HG03432 (cell line): Measurements from ENCODE around the gene RNF13.

Experiments
- ATAC-seq: cut with Tn5 transposase; IDR thresholded peaks from one replicate; pipeline ENCODE4 v1.9.1; 2021; ENCODE audit warnings: mild to moderate bottlenecking, moderate library complexity; ENCODE audit not compliant: unreplicated experiment

Gene RNF13, protein sequence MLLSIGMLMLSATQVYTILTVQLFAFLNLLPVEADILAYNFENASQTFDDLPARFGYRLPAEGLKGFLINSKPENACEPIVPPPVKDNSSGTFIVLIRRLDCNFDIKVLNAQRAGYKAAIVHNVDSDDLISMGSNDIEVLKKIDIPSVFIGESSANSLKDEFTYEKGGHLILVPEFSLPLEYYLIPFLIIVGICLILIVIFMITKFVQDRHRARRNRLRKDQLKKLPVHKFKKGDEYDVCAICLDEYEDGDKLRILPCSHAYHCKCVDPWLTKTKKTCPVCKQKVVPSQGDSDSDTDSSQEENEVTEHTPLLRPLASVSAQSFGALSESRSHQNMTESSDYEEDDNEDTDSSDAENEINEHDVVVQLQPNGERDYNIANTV

DNA sequence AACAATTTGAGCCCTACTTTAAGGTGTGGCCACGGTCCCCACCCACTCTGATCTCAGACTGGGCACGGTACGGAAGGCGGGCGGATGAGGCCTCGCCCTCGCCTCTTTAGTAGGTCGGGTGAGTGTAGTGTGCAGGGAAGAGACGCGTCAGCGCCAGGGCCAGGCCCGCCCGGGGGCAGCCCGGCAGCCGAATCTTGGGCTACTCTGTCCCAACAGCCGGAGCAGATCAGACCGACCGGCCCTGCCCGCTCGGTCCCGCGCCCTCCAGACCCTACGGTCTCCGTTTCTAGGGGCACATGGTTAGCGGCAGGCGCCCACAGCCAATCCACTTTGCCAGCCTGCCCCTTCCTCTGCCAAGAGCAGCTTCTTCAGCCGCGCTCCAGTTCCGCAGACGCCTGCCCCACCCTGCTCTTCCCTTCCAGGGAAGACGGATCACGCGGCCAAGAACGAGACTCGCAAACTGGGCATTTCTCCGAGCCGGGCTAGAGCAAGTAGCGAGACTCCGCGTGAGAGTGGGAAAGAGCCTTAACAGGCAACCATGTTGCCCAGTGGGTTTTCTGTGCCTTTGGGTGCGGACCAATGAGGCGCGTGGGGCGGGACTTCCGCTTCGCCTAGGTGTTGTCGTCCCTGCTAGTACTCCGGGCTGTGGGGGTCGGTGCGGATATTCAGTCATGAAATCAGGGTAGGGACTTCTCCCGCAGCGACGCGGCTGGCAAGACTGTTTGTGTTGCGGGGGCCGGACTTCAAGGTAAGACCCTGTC, at the start of gene RNF13:
Gene RNF13, plus strand, starts transcription at position 610 of the 761 bp plus-strand sequence. CDS start 32,812 bp downstream, outside the sequence.
- ATAC-seq, result peak; percentile 93

DNA sequence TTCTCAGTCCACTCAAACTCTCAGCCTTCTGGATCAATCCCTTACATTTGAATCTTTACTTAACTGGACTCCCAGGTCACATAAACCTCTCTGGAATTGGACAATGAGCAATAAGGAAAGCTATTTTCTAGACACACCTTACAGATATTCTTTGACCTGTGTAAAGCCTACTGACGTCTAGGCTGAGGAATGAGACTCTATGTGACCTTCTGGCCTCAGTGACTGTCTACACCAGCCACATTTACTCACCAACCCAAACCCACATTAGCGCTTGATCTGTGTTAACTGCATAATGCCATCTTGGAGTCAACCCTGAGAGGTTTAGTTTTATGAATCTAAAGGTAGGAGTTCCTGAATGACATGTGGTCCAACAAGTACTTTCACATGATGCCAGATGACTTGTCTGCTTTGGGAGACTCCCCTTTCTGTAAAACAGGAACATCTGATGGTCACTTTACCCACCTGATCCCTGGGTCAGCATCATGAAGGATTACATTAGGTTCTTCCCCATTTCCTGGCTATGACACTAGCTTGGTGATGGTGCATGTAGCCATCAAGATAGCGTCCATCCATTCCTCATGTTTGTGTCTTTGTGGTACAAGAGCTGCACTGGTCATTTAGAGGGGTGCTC, 49.3 kb upstream of the RNF13 start:
- ATAC-seq, result no peak

DNA sequence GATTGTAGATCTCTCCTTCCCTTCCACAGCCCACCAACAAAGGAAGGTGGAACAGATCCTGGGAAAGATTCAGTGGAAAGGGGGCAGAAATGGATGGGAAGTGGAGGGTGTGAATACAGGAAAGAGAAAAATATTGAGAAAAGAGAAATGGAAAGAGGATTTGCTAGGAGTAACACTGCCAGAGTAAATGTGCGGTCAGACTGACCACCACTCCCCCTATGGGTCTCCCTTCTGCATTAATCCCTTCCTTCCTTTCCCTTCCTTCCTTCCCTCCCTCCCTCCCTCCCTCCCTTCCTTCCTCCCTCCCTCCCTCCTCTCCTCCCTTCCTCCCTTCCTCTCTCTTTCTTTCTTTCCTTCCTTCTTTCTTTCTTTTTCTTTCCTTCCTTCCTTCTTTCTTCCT, 48.7 kb upstream of the RNF13 start:
- ATAC-seq, result no peak

DNA sequence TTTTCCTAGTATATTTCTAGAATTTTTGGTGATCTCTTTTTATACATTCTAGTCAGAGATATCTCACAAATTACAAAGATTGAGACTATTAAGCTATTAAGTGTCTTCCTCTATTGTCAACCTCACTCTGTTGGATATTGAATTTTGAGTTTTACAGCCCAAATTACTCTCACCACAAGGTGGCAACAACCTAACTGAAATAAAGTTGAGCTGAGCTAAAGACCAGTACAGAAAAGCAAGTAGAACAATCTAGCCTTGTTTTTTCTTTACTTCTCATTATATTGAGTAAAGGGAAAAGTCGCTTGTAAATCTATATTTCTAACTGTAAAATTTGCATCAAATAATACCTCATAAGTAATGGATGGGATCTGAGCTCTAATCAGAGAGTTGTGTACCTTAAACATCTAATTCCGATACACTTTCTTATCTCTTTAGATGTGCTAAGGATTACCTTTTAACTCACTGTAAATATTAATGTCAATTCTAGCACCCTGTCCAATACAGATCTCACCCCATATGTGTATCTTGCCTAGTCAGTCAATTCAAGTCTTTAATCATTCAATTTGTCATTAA, 47.2 kb upstream of the RNF13 start:
- ATAC-seq, result no peak

DNA sequence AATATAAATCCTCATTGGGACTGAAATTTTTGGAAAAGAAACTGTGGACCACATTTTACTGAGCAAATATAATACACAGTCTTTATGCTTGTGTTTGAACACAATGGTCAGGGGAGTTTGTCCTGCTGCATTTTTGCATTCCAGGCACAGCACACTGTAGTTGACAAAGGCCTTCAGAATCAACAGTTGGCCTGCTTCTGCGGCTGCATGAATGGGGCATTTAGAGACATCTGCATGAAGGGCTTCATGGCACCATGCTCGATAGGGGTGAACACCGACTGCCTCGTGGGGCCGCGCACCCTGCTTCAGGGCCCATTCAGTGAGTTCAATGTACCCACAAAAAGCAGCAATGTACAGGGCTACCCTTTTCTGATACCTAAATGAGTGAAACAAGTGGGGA, 45.3 kb upstream of the RNF13 start:
- ATAC-seq, result no peak

DNA sequence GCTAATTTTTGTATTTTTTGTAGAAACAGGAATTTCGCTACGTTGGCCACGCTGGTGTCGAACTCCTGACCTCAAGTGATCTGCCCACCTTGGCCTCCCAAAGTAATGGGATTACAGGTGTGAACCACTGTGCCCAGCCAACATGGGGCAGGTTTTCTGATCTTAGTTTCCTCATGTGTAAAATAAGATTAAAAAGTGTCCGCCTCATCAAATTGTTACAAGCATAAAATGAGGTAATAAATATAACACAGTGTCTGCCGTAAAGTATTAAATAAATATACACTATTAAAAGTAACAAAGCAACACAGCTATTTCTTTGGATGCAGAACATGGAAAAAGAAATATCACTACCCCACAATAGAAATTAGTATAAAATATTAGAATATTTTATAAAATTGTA, 44.3 kb upstream of the RNF13 start:
- no peak for ATAC-seq

DNA sequence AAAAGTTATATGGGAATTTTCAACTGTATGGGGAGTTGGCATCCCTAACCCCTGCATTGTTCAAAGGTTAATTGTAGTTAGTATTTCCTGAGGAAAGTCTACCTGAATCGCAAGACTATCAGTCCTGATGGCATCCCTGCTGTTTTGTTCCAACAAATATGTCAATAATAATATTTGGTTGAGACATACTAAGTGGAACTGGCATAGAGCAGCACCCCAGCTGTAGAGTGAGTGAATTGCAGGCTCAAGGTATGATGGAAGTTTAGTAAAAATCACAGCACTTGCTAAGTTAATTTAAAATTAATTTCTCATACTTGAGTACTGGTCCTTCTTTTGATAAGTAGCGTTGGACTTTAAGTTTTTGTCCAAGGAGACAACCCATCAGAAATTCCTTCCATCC, 42.8 kb upstream of the RNF13 start:
- no peak for ATAC-seq

DNA sequence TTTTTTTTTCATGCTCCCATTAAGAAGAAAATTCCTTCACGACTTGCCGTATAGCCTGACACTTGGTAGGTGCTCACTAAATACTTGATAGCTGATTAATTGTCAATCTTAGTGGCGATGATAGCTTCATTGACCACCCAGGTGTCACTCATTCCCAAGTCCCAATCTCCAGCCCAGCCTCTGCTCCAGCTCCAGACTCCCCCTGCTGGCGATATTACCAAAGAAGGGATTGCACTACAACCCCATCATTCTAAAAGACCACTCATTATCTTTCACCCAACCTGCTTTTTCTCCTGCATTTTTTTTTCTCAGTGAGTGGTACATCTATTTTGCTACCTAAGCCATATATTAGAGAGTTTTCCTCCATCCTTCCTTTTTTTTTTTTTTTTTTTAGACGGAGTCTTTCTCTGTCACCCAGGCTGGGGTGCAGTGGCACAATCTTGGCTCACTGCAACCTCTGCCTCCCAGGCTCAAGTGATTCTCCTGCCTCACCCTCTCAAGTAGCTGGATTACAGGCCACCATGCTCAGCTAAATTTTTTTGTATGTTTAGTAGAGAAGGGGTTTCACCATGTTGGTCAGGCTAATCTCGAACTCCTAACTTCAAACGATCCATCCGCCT, 41.3 kb upstream of the RNF13 start:
- peak; percentile 71 for ATAC-seq

DNA sequence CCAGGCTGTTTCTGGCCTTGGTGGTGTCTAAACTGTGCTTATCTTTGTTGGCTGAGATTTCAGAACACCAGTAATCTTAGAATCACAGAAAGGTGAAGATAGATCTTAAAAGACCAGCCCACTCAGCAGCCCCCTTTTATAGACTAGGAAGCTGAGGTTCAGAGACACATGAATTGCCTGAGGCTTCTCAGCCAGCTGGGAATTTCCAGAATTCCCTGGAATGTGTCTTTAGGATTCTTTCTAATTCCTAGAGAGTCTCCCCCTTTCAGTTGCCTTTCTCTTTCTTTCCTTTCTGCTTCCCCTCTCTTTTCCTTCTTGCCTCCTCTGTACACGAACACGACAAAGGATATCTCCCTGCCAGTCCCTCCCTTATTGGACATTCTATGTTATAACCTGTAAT, 40.2 kb upstream of the RNF13 start:
- ATAC-seq, result no peak

DNA sequence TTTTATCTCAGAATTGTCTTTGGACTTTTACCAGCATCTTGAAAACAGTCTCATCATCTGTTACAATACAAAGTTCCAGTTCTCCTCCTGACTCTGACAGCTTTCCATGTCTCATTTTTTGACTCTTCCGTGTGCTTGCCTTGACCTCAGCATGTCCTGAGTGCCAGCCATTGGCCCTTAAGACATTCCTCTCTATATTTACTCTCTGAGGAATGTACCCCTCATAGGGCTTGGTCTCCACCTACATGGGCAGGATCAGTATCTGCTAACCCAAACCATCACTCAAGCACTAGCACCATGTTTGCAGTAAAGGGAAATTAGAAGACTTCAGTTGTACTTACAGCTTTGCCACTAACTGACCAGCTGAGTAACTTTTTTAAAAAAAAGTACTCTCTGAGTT, 36.8 kb upstream of the RNF13 start:
- no peak for ATAC-seq

DNA sequence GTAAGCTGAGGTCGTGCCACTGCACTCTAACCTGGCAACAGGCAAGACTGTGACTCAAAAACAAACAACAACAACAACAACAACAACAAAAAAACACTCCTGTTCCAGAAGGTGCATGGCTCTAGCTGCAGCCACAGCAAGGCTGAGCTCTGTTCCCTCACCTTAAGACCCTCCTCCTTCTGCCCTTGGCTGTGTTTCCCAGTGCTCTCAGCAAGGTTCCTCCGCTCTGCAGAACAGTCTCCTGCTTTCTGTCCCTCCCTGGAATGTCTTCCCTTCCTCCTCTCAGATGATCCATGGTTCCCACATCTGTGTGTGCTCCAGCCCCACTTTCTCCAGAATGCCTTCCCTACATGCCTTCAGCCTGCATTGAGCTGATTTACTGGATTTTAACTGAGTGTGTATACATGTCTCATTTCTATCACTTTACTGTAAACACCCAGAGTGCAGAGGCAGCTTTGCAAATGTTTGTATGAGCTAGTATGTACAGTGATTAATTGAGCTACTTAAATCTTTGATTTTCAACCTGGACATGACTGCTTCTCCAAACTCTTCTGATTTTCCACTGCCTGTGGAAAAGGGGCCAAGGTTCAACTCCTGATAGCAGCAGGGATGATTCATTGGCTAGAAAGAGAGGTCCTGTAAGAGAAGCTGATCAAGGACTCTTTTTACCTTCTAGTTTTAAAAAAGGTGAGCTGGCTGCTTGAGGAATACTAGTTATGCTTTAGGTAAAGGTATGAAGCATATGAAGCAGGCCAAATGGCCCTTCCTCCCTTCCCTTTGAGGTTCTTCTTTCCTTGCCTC, 35.4 kb upstream of the RNF13 start:
- no peak for ATAC-seq

DNA sequence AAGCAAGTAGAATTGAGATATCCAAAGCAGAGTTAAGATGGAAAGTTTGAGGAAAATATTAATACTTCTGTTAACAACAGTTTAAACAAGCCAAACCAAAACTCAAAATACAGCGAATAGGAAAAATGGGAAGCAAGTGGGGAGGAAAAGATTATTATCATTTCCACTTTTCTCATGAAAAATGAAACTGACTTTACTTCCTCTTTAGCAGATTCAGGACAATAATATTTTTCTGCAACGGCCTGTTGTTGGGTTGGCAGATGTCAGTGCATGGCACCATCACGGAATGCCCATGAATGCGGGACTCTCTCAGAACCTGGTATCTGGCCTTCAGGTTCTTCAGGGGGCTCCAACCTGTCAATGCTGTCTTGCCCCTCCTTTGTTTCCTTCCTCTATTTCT, 31.8 kb upstream of the RNF13 start:
- ATAC-seq, result no peak

DNA sequence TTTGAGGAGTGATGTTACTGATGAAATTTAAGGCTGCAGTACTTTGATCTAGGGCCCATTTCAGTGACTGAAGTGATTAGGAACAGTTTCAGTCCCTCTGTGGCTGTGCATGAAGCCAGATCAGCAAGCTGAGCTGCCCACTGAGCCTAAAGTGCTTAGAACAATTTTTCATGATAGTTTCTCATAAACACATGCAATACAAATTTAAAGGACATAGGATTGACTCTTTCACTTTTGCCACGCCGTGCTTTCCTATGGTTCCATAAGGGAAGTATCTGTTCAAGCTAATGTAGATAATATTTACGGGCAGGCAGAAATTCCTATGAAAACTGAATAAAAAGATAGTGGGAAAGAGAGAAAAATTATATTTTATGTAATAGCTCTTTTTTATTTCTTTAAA, 31.3 kb upstream of the RNF13 start:
- ATAC-seq, result no peak

DNA sequence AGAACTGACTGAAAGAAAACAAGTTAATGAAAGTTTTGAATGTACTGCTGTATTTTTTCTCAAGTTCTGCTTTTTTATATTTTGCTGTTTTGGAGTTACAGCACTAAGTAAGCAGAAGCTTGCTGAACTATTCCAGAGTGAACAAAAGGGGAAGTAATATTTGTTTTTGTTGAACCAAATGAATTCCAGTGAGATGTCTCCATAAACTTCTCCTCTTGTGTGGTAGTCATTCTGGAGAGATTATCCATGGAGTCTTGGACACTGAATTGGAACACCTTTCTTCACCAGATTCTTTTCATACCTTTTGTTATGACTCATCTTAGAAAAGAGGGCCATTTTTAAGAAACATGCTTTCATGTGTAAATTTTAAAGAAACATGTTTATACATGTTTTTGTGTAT, 29.4 kb upstream of the RNF13 start:
- no peak for ATAC-seq

DNA sequence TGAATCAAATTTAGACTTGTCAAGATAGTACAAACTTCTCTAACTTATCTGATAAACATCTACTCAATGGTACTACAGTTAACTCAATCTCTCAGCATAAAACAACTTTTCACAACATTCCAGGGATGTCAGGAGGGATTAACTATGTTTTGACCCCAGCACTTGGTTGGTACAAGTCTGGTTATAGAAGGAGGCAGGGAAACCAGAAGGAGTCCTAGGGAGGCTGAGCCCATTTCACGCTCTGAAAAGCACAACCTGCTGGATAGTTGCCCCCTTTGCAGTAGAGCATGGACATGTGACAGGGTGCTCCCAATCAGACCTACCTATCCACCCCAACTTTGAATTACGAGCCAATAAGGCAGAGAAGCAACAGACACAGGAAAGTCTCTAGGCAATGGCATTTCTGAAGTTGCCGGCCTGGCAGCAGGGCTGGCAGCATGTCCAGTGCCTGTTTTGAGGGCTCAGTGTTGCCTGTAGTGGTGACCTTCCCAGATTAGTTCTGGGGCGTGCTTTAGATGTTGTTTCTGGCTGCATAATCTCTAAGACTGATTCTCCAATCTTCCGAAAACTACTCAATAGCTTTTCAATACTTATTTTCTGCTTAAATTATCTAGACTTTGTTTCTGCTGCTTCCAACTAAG, 28.8 kb upstream of the RNF13 start:
- no peak for ATAC-seq

DNA sequence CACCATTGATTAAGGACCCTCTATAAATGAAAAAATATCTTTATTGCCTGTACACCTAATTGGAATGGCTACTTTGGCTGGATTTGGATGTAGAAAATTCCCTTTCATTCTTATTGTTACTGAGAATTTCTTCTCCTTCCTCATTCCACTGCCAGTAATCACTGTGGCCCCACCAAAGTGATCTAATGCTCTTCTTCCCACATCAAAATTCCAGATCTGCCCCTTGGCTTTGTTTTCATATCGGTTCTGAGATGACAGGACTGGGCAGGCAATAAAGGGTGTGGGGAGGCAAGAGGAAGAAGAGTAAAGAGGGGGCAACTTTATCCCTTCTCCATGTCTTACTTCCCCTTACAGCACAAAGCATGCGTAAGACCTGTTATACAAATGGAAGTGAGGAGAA, 22.7 kb upstream of the RNF13 start:
- no peak for ATAC-seq

DNA sequence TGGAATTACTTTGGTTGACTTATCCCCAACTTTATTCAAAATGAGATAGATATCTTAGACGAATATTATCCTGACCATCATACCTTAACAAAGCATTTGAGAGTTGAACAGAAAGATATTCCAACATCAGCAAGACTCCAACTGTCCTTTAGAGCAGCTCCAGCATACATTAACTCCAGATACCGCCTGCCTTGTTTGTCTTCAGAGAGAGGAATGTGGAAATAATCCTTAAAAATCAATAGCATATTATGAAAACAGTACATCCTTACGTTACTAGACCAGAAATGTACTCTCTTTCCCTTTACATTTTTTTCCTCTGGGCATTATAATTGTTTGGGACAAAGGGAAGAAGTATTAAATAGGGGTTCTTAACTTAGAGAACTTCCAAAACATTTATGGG, 22.3 kb upstream of the RNF13 start:
- no peak for ATAC-seq

DNA sequence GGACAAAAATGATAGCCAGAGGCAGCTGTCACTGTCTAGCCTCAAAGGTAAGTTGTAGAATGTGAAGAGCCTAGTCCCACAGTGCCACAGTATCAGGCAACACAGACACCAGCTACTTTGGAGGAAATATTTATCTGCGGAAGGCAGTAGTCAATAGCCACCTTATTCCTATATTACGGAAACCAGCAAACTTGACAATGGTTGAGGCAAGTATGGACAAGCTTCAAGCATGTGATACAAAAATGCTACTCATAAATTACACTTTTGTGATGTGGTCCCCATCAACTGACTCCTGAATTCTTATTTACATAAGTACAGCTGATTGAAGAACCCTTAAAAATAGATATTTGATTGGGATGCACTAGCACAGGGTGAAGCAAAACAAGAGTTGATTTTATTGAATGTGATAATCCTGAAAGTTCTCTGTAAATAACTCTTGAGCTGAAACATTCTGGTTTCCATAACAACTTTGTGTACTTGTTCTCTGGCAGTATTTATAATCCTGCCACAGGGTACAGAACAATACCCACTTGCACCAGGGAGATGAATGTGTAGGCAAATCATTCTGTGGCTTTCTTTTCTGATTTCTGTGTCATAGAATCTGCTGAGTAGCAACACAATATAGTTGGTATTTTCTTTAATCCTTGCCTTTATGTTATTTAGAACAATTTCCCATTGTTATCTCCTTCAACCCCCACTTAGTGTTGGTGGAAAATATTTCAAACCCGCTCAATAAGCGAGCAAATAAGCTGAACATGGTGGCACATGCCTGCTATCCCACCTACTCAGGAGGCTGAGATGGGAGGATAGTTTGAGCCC, 20.4 kb upstream of the RNF13 start, which contains the start of gene ANKUB1:
Gene ANKUB1, minus strand, starts transcription at position 103 of the 819 bp plus-strand sequence. CDS start 188 bp downstream, outside the sequence.
- no peak for ATAC-seq

DNA sequence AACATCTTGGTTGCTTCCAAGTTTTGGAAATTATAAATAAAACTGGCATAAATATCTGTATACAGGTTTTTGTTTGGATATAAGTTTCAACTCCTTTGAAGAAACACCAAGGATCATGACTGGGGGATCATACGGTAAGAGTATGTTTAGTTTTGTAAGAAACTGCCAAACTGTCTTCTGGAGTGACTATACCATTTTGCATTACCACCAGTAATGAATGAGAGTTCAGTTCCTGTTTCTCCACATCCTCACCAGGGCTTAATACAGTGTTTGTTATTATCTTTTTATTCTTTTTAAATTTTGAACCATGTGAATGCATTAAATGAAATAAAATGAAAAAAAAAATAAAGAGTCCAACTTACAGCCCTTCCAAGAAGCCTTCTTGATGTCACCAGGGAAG, 17.0 kb upstream of the RNF13 start:
- ATAC-seq, result no peak
